Measurements from ENCODE around the gene ZNF738.

- TF ChIP-seq CTCF (IDR thresholded peaks at IDR 0.05) (no peak), POLR2A (IDR thresholded peaks at IDR 0.05) (no peak), POLR2AphosphoS5 (IDR thresholded peaks at IDR 0.05) (no peak)
Measured at GRCh38 chr19:21321134-21321533, 37.7 kb upstream of the ZNF738 start.

Measured in prostate gland (tissue), 2 donors.